SK-N-SH treated with all-trans-retinoic acid at 6 μM for 48 hours (cell line): ENCODE measurements around the gene RGL1.

Experiments used
- ATAC-seq: fragments of 200-7000 bp; cut with Tn5 transposase; 3 replicates; pipeline ENCODE4 v1.9.1; 2020; ENCODE audit warnings: mild to moderate bottlenecking, moderate library complexity
- ARNTL ChIP-seq: fragments of 450-650 bp; formaldehyde crosslinking; IDR thresholded peaks from 2 replicates; pipeline ENCODE4 v1.5.0; 2020; ENCODE audit warnings: low read depth, mild to moderate bottlenecking, moderate library complexity, borderline replicate concordance
- BACH2 ChIP-seq: fragments of 250-450 bp; sonication (Bioruptor Pico); IDR thresholded peaks from 2 replicates; pipeline ENCODE4 v1.9.0; 2021; ENCODE audit warnings: mild to moderate bottlenecking, borderline replicate concordance
- CSDC2 ChIP-seq: fragments of 250-450 bp; sonication (Bioruptor Pico); IDR thresholded peaks from 2 replicates; pipeline ENCODE4 v1.5.0; 2020; ENCODE audit warnings: mild to moderate bottlenecking, moderate library complexity
- ESRRG ChIP-seq: fragments of 250-450 bp; sonication (Bioruptor Pico); IDR thresholded peaks from 2 replicates; pipeline ENCODE4 v1.6.1; 2021; ENCODE audit warnings: mild to moderate bottlenecking
- GLIS3 ChIP-seq: fragments of 250-450 bp; sonication (Bioruptor Pico); IDR thresholded peaks from 2 replicates; pipeline ENCODE4 v1.5.0; 2020; ENCODE audit warnings: mild to moderate bottlenecking, moderate library complexity
- ISL1 ChIP-seq: fragments of 250-450 bp; sonication (Bioruptor Pico); IDR thresholded peaks from 2 replicates; pipeline ENCODE4 v2.1.2; 2022; ENCODE audit warnings: mild to moderate bottlenecking, moderate library complexity
- OSR1 ChIP-seq: fragments of 250-450 bp; sonication (Bioruptor Pico); IDR thresholded peaks from 2 replicates; pipeline ENCODE4 v1.8.0; 2022; ENCODE audit warnings: moderate library complexity, mild to moderate bottlenecking, inconsistent platforms
- PPARA ChIP-seq: fragments of 250-450 bp; sonication (Bioruptor Pico); IDR thresholded peaks from 2 replicates; pipeline ENCODE4 v1.5.0; 2020; ENCODE audit warnings: mild to moderate bottlenecking, borderline replicate concordance
- RARB ChIP-seq: fragments of 250-450 bp; sonication (Bioruptor Pico); IDR thresholded peaks from 2 replicates; pipeline ENCODE4 v1.8.0; 2021; ENCODE audit warnings: mild to moderate bottlenecking, moderate library complexity
- SNAI2 ChIP-seq: fragments of 250-450 bp; sonication (Bioruptor Pico); IDR thresholded peaks from 2 replicates; pipeline ENCODE4 v1.5.0; 2020; ENCODE audit warnings: mild to moderate bottlenecking, moderate library complexity
- TCF4 ChIP-seq: fragments of 250-450 bp; sonication (Bioruptor Pico); IDR thresholded peaks from 2 replicates; pipeline ENCODE4 v1.8.0; 2021; ENCODE audit warnings: mild to moderate bottlenecking, moderate library complexity, borderline replicate concordance
- TOX ChIP-seq: fragments of 250-450 bp; sonication (Bioruptor Pico); IDR thresholded peaks from 2 replicates; pipeline ENCODE4 v1.8.0; 2021; ENCODE audit warnings: mild to moderate bottlenecking, moderate library complexity, borderline replicate concordance
- ZC3H10 ChIP-seq: fragments of 250-450 bp; sonication (Bioruptor Pico); IDR thresholded peaks from 2 replicates; pipeline ENCODE4 v1.5.1; 2021; ENCODE audit warnings: mild to moderate bottlenecking, moderate library complexity
- ZFP3 ChIP-seq: fragments of 250-450 bp; sonication (Bioruptor Pico); IDR thresholded peaks from 2 replicates; pipeline ENCODE4 v1.5.0; 2020; ENCODE audit warnings: mild to moderate bottlenecking, moderate library complexity
- ZFP30 ChIP-seq: fragments of 450-650 bp; formaldehyde crosslinking; IDR thresholded peaks from 2 replicates; pipeline ENCODE4 v1.5.0; 2022; ENCODE audit warnings: mild to moderate bottlenecking, moderate library complexity
- ZNF565 ChIP-seq: fragments of 450-650 bp; formaldehyde crosslinking; conservative IDR thresholded peaks from 2 replicates; pipeline ENCODE4 v1.5.0; 2020; ENCODE audit warnings: low read depth, mild to moderate bottlenecking, moderate library complexity
- ZNF70 ChIP-seq: fragments of 450-650 bp; formaldehyde crosslinking; IDR thresholded peaks from 2 replicates; pipeline ENCODE4 v1.5.0; 2020; ENCODE audit warnings: mild to moderate bottlenecking, moderate library complexity
- TF ChIP-seq, protein P1 (sequence below): fragments of 250-450 bp; sonication (Bioruptor Pico); IDR thresholded peaks from 2 replicates; pipeline ENCODE4 v1.5.0; 2020; ENCODE audit warnings: mild to moderate bottlenecking, moderate library complexity
- TF ChIP-seq, protein P2 (sequence below): fragments of 250-450 bp; sonication (Bioruptor Pico); IDR thresholded peaks from 2 replicates; pipeline ENCODE4 v1.5.1; 2021; ENCODE audit warnings: mild to moderate bottlenecking, moderate library complexity
- TF ChIP-seq, protein P3 (sequence below): fragments of 250-450 bp; sonication (Bioruptor Pico); IDR thresholded peaks from 2 replicates; pipeline ENCODE4 v1.8.0; 2020; ENCODE audit warnings: mild to moderate bottlenecking, moderate library complexity, borderline replicate concordance
- TF ChIP-seq, protein P4 (sequence below): fragments of 250-450 bp; sonication (Bioruptor Pico); IDR thresholded peaks from 2 replicates; pipeline ENCODE4 v1.5.1; 2020; ENCODE audit warnings: low read depth, mild to moderate bottlenecking, moderate library complexity
- TF ChIP-seq, protein P5 (sequence below): fragments of 250-450 bp; sonication (Bioruptor Pico); IDR thresholded peaks from 2 replicates; pipeline ENCODE4 v1.8.0; 2021; ENCODE audit warnings: low read depth, mild to moderate bottlenecking, moderate library complexity, borderline replicate concordance

Gene RGL1

DNA sequence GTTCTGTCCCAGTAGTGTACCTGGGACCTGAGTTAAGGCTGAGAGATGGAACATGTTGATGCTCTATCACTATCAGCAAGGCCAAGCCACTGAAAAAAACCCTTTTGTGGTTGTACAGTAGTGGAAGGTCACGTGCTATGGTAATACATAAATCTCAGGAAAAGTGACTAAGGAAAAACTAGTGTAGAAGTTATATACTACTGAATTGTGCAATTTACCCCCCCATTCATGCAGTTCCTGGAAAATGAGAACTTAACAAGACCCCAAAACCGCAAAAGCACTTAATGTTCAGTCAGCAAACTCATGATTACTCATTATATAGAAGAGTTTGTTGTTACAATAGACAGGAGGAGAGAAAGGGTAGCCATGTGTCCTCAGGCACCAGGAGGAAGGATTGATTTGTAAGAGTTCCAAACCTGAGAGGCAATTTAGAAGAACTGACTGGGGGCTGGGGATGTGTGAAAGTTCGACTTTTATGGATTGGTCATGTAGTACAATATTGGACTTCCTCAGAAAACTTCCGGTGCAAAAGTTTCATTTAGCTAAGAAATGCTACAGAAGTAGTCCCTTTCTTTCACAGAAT lies 91.6 kb downstream of the RGL1 start (continued):
- TF ChIP-seq, protein P1, sequence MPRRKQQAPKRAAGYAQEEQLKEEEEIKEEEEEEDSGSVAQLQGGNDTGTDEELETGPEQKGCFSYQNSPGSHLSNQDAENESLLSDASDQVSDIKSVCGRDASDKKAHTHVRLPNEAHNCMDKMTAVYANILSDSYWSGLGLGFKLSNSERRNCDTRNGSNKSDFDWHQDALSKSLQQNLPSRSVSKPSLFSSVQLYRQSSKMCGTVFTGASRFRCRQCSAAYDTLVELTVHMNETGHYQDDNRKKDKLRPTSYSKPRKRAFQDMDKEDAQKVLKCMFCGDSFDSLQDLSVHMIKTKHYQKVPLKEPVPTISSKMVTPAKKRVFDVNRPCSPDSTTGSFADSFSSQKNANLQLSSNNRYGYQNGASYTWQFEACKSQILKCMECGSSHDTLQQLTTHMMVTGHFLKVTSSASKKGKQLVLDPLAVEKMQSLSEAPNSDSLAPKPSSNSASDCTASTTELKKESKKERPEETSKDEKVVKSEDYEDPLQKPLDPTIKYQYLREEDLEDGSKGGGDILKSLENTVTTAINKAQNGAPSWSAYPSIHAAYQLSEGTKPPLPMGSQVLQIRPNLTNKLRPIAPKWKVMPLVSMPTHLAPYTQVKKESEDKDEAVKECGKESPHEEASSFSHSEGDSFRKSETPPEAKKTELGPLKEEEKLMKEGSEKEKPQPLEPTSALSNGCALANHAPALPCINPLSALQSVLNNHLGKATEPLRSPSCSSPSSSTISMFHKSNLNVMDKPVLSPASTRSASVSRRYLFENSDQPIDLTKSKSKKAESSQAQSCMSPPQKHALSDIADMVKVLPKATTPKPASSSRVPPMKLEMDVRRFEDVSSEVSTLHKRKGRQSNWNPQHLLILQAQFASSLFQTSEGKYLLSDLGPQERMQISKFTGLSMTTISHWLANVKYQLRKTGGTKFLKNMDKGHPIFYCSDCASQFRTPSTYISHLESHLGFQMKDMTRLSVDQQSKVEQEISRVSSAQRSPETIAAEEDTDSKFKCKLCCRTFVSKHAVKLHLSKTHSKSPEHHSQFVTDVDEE (CRISPR knock-in tag), result no peak
- no peak for TF ChIP-seq ZNF70 (CRISPR knock-in tag)
- no peak for TF ChIP-seq ESRRG (CRISPR knock-in tag)
- no peak for TF ChIP-seq ZNF565 (CRISPR knock-in tag)

DNA sequence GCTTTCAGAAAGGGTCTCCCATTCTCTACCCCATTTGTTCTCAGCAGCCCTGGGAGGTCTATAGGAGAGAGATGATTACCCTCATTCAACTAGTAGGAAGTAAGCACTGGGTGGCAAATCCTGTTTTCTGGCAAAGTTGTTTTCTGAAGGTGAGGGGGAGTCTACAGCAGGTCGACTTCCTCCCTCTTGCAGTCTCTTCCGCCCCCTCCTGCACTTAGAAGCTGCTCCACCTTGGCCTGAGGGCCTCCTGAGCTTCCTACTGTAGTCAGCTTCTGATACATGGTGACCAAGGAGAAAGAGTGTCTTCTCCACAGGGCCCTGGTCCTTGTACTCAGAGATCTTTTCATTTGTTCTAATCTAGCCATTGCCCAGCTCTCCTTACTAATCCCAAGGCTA lies 93.1 kb downstream of the RGL1 start:
- TF ChIP-seq, protein P1 (CRISPR knock-in tag), result no peak
- no peak for TF ChIP-seq CSDC2 (CRISPR knock-in tag)
- TF ChIP-seq ZC3H10 (CRISPR knock-in tag), result no peak
- TF ChIP-seq PPARA (CRISPR knock-in tag), result no peak
- TF ChIP-seq, protein P2, sequence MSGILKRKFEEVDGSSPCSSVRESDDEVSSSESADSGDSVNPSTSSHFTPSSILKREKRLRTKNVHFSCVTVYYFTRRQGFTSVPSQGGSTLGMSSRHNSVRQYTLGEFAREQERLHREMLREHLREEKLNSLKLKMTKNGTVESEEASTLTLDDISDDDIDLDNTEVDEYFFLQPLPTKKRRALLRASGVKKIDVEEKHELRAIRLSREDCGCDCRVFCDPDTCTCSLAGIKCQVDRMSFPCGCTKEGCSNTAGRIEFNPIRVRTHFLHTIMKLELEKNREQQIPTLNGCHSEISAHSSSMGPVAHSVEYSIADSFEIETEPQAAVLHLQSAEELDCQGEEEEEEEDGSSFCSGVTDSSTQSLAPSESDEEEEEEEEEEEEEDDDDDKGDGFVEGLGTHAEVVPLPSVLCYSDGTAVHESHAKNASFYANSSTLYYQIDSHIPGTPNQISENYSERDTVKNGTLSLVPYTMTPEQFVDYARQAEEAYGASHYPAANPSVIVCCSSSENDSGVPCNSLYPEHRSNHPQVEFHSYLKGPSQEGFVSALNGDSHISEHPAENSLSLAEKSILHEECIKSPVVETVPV (CRISPR knock-in tag), result no peak
- no peak for TF ChIP-seq TCF4 (CRISPR knock-in tag)
- TF ChIP-seq ESRRG (CRISPR knock-in tag), result no peak
- no peak for TF ChIP-seq SNAI2 (CRISPR knock-in tag)
- no peak for TF ChIP-seq ISL1
- no peak for TF ChIP-seq ZFP3 (CRISPR knock-in tag)
- TF ChIP-seq, protein P3, sequence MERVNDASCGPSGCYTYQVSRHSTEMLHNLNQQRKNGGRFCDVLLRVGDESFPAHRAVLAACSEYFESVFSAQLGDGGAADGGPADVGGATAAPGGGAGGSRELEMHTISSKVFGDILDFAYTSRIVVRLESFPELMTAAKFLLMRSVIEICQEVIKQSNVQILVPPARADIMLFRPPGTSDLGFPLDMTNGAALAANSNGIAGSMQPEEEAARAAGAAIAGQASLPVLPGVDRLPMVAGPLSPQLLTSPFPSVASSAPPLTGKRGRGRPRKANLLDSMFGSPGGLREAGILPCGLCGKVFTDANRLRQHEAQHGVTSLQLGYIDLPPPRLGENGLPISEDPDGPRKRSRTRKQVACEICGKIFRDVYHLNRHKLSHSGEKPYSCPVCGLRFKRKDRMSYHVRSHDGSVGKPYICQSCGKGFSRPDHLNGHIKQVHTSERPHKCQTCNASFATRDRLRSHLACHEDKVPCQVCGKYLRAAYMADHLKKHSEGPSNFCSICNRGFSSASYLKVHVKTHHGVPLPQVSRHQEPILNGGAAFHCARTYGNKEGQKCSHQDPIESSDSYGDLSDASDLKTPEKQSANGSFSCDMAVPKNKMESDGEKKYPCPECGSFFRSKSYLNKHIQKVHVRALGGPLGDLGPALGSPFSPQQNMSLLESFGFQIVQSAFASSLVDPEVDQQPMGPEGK, result no peak
- TF ChIP-seq GLIS3 (CRISPR knock-in tag), result no peak
- no peak for TF ChIP-seq ZFP30 (CRISPR knock-in tag)
- TF ChIP-seq ZNF70 (CRISPR knock-in tag), result no peak
- TF ChIP-seq BACH2, result no peak
- TF ChIP-seq, protein P4, sequence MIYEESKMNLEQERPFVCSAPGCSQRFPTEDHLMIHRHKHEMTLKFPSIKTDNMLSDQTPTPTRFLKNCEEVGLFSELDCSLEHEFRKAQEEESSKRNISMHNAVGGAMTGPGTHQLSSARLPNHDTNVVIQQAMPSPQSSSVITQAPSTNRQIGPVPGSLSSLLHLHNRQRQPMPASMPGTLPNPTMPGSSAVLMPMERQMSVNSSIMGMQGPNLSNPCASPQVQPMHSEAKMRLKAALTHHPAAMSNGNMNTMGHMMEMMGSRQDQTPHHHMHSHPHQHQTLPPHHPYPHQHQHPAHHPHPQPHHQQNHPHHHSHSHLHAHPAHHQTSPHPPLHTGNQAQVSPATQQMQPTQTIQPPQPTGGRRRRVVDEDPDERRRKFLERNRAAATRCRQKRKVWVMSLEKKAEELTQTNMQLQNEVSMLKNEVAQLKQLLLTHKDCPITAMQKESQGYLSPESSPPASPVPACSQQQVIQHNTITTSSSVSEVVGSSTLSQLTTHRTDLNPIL (CRISPR knock-in tag), result no peak
- TF ChIP-seq ZNF565 (CRISPR knock-in tag), result no peak
- no peak for TF ChIP-seq ARNTL (CRISPR knock-in tag)
- no peak for TF ChIP-seq TOX (CRISPR knock-in tag)
- TF ChIP-seq OSR1 (CRISPR knock-in tag), result no peak
- TF ChIP-seq, all 23 proteins: peak for 0
- no peak for ATAC-seq

DNA sequence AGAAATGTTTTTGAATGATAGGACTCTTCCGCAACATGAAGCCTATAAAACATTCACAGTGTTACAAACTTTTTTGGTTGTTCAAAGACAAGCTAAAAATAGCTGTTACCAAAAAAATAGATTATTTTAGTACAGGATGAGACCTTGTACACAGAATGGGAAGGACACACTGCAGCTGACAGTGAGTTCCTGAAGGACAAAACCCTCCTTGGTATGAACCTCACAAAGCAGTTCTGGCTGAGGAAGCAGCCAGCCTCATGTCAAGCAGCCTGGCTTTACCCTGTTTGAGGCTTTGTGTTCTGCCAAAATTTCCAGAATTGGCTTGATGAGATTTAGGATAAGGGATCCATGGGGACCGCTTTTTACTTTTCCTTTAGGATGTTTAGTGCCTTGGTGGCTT lies 93.7 kb downstream of the RGL1 start:
- ATAC-seq, result no peak
- TF ChIP-seq ZC3H10 (CRISPR knock-in tag), result no peak
- TF ChIP-seq BACH2, result no peak
- TF ChIP-seq, protein P3, result no peak
- TF ChIP-seq ZNF565 (CRISPR knock-in tag), result no peak
- TF ChIP-seq, protein P5, sequence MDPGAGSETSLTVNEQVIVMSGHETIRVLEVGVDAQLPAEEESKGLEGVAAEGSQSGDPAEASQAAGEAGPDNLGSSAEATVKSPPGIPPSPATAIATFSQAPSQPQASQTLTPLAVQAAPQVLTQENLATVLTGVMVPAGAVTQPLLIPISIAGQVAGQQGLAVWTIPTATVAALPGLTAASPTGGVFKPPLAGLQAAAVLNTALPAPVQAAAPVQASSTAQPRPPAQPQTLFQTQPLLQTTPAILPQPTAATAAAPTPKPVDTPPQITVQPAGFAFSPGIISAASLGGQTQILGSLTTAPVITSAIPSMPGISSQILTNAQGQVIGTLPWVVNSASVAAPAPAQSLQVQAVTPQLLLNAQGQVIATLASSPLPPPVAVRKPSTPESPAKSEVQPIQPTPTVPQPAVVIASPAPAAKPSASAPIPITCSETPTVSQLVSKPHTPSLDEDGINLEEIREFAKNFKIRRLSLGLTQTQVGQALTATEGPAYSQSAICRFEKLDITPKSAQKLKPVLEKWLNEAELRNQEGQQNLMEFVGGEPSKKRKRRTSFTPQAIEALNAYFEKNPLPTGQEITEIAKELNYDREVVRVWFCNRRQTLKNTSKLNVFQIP, result no peak
- no peak for TF ChIP-seq ZNF70 (CRISPR knock-in tag)
- no peak for TF ChIP-seq RARB
- TF ChIP-seq ZFP3 (CRISPR knock-in tag), result no peak
- no peak for TF ChIP-seq TOX (CRISPR knock-in tag)
